NCI-H446 (cell line): ENCODE data around the gene ACMSD.
A peak's percentile ranks its signal among the peaks of the same experiment; 100 is the strongest.
"Not testable (repeated sequence)": the region's sequence is repeated elsewhere in the genome, so short reads cannot be mapped to it uniquely, and the experiment has no call there.

Experiments used
- DNase-seq, 2 experiments: peaks; one replicate each; lab custom pipeline; 2025; lab: John Stamatoyannopoulos, UW

The ACMSD gene

DNA sequence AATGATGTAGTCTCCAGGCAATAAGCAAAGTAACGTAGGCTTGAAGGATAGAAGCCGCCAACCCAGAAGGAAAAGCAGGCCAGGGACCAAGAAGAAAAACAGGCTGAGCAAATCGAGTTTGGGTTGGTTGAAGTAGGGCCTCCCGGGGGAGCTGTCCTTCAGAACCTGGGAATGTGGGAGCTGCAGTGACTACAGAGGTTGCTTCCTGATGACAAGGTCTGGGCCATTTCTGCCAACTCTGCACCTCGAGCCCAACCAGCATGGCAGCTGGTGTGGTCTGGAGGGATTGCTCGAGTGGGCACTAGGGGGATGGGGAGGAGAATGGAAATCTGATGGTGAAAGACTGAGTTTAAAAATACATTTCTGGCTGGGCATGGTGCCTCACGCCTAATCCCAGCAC is 14.1 kb downstream of the ACMSD start:
- no peak for DNase-seq

DNA sequence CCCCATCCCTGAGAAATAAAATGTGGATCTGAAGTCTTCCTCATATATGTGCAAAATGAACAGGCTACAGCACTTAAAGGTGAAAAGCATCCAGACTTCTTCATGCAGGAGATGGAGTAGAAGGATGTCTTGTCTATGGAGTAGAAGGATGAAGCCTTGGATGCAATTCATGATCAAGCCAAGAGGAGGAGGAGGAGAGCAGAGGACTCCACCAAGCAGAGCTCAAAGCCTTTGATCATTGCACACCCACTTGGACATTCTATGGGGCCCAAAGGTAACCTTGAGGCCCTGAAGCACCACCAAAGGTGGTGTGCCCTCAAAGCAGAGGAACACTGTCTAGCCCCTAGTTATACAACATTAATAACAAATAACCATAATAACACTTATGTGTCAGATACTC is 17.3 kb downstream of the ACMSD start:
- DNase-seq: no peak

GRCh38 chr2:134858245-134858644 is 19.8 kb downstream of the ACMSD start:
- DNase-seq: no peak

- no peak for DNase-seq
Observed at GRCh38 chr2:134861173-134861572, 22.8 kb downstream of the ACMSD start.

DNA sequence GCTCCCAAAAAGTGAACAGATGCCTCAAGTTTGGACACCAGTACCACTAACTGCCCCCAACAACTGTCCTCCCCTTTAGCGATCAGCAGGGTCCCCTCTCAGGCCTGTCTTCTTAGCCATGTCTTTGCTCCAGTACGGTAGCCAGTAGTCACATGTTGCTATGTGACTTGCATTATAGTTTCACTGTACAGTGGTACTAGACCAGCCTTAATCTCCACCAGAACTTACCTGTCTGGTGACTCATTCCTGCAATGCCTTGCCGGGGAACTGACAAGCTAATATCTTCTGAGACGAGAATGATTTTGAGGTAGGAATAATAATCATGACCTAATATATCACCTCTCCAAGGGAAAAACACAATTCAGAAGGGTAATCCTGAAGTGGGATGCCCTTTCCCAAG is 23.7 kb downstream of the ACMSD start:
- no peak for DNase-seq

GRCh38 chr2:134862674-134863073 is 24.3 kb downstream of the ACMSD start:
- no peak for DNase-seq

DNA sequence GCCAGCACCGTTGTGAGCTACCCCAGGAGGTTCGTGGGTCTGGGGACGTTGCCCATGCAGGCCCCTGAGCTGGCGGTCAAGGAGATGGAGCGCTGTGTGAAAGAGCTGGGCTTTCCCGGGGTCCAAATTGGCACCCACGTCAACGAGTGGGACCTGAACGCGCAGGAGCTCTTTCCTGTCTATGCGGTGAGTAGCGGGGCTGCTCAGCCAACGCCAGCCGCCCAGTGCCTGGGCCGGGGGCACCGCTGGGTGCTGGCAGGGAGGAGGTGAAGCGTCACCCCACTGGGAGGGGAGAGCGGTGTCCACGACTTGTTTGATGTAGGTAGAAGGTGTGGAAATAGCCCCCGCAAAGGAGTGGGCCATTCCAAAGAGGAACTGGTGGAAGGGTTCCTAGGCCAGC is 25.0 kb downstream of the ACMSD start:
- DNase-seq: no peak

- no peak for DNase-seq
Observed at GRCh38 chr2:134865067-134865787, 26.8 kb downstream of the ACMSD start.

GRCh38 chr2:134866498-134867099 is 28.2 kb downstream of the ACMSD start:
- no peak for DNase-seq

DNA sequence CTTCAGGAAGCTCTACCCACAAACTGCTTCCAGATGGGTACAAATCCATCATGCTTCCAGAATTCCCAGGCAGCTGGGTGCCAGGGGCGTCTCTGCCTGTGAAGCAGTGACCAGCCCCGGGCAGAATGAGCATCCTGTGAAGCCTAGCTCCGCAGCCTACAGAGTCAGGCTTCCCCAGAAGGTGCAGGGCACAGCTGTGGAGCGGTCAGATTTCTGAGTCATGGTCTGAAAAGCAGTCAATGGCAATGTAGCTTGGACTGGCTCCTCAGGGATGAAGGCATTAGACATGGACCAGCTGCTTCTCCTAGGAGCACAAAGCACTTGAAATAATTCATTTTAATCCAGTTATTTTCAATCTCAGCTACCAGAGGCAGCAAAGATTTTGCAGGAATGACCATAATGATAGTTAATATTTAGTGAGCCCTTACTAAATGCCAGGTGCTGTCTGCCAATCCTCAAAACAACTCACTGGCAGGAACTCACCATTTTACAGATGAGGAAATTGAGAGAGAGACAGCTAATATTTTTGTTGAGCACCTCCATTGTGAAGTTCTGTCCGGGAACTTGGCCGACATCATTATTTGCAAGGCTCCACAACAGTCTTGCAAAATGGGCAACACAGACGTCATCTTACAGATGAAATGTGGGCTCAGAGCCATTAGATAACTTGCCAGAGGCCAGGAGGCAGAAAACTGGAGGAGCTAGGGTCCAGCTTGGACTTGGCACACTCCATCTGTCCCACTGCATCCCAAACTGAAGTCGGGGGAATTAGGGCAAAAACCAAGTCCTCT is 31.7 kb downstream of the ACMSD start:
- no peak for DNase-seq

GRCh38 chr2:134873152-134873551 is 34.7 kb downstream of the ACMSD start:
- DNase-seq: no peak

GRCh38 chr2:134875309-134875708 is 36.9 kb downstream of the ACMSD start:
- DNase-seq: no peak

- DNase-seq: no peak
Observed at GRCh38 chr2:134882773-134883172, 44.4 kb downstream of the ACMSD start.

- DNase-seq: no peak
Observed at GRCh38 chr2:134883552-134884293, 45.3 kb downstream of the ACMSD start.

DNA sequence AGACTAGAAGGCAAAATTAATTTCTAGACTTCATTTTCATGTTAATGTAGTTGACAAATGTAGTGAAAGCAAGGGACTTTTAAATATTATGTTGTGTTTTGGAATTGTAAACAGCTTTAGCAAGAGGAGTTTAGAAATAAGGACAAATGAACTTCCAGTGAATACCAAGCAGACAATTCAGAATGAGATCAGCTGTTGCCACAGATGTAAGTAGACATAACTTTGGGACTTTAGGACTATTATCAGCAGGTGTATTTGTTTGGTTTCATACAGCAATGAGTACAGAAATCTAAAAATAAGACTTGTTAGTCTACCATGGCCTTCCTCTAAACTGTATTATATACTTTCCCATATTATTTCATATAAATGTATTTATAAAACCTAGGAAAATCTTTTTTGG is 46.0 kb downstream of the ACMSD start:
- DNase-seq: no peak

GRCh38 chr2:134892282-134893035 is 54.0 kb downstream of the ACMSD start:
- no peak for DNase-seq

DNA sequence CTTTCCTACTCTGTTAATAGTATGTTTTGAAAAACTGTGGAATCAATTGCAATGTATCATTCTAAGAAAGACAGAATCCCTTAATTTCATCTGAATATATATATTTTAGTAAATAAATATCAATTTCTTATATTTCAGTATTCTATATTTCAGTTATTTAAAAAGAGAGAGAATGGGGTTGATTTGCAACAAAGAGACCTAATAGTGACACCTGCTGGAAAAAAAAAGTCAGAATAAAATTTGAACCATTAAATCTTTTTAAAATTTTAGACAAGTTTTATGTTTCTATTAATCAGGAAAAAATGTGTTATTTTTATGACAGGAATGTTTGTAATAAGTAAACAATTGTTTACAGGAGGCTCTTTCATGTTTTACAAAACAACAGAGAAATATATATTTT is 59.5 kb downstream of the ACMSD start:
- peak in 1 of 2 experiments; percentile 8 for DNase-seq

GRCh38 chr2:134899204-134899603 is 60.8 kb downstream of the ACMSD start:
- DNase-seq: no peak

- no peak for DNase-seq
Observed at GRCh38 chr2:134900151-134900550, 61.7 kb downstream of the ACMSD start.

DNA sequence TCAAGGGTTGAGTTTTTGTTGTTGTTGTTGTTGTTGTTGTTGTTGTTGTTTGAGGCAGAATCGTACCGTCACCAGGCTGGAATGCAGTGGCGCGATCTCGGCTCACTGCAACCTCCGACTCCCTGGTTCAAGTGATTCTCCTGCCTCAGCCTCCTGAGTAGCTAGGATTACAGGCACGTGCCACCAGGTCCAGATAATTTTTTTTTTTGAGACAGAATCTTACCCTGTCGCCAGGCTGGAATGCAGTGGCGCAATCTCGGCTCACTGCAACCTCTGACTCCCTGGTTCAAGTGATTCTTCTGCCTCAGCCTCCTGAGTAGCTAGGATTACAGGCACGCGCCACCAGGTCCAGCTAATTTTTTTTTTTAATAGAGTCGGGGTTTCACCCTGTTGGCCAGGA is 65.3 kb downstream of the ACMSD start:
- not testable (repeated sequence) for DNase-seq

DNA sequence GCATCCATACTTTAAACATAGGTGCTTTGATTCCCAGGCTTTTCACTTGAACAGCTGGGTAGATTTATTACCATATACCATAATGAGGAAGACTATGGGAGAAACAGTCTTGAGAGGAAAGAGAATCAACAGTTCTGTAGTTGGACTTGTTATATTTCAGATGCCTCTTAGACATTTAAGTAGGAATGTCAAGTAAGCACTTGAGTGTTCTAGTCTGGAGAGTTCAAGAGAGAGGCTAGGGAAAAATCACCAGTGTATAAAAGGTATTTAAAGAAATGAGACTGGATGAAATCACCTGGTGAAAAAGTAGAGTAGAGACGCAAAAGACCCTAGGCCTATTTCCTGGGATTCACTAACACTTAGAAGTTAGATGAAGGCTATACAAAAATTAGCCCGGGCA is 66.8 kb downstream of the ACMSD start:
- DNase-seq: no peak

DNA sequence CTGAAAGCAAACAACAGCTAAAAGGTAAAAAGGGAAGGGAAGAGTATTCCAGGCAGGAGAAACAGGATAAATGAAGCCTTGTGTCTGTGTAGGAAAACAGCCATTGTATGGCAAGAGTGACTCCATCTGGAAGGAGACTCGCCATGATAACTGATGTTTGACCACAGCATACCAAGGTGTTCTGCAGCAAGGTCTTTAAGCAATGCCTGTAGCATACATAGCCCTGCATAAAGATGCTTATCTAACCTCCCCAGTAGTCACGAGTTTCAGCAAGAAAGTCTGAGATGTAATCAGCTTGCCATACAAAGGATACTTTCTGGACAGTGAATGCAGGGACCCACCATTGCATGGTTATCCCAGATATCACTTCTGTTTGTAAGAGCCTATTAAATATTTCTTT is 68.3 kb downstream of the ACMSD start:
- no peak for DNase-seq
